ENCODE data around the gene TTN.

Gene TTN

GRCh38 chr2:178517496-178517895 is 289.7 kb downstream of the TTN start:
- H3K4me1 ChIP-seq (ENCODE audit: insufficient read depth, low read length), result no peaks in the 10 kb centered on the region
- H3K27ac ChIP-seq (ENCODE audit: low read depth, low read length), result no peak overlapping the region
- H3K4me3 ChIP-seq (ENCODE audit: low read length), result no peak overlapping the region
- no peaks in the 10 kb centered on the region for H3K27me3 ChIP-seq (ENCODE audit: insufficient read depth, low read length)
- 88% methylated on average over 1 of the region's 1 CpG for WGBS
- H3K36me3 ChIP-seq (ENCODE audit: insufficient read depth, low read length), result peaks cover 4% of the 10 kb centered on the region; the same call in 1 of the 2 replicates
- H3K9me3 ChIP-seq (ENCODE audit: insufficient read depth, low read depth, low read length), result no peaks in the 10 kb centered on the region
- no peak overlapping the region for H3K9ac ChIP-seq (ENCODE audit: low read depth, low read length)

GRCh38 chr2:178514664-178515063 is 292.6 kb downstream of the TTN start:
- no peaks in the 10 kb centered on the region for H3K4me1 ChIP-seq (ENCODE audit: insufficient read depth, low read length)
- H3K27ac ChIP-seq (ENCODE audit: low read depth, low read length), result no peak overlapping the region
- H3K4me3 ChIP-seq (ENCODE audit: low read length), result no peak overlapping the region
- H3K9ac ChIP-seq (ENCODE audit: low read depth, low read length), result no peak overlapping the region
- H3K9me3 ChIP-seq (ENCODE audit: insufficient read depth, low read depth, low read length), result no peaks in the 10 kb centered on the region
- H3K36me3 ChIP-seq (ENCODE audit: insufficient read depth, low read length), result peaks cover 4% of the 10 kb centered on the region; the same call in 1 of the 2 replicates
- no peaks in the 10 kb centered on the region for H3K27me3 ChIP-seq (ENCODE audit: insufficient read depth, low read length)
- 100% methylated on average over 1 of the region's 2 CpGs for WGBS

GRCh38 chr2:178513876-178514275 is 293.3 kb downstream of the TTN start:
- Histone ChIP-seq H3K4me3 (ENCODE audit: low read length) (no peak overlapping the region), H3K27me3 (ENCODE audit: insufficient read depth, low read length) (no peaks in the 10 kb centered on the region), H3K9me3 (ENCODE audit: insufficient read depth, low read depth, low read length) (no peaks in the 10 kb centered on the region), H3K27ac (ENCODE audit: low read depth, low read length) (no peak overlapping the region), H3K9ac (ENCODE audit: low read depth, low read length) (no peak overlapping the region), H3K36me3 (ENCODE audit: insufficient read depth, low read length) (peaks cover 4% of the 10 kb centered on the region; the same call in 1 of the 2 replicates), H3K4me1 (ENCODE audit: insufficient read depth, low read length) (no peaks in the 10 kb centered on the region)
- 94% methylated on average over 4 of the region's 4 CpGs for WGBS

DNA sequence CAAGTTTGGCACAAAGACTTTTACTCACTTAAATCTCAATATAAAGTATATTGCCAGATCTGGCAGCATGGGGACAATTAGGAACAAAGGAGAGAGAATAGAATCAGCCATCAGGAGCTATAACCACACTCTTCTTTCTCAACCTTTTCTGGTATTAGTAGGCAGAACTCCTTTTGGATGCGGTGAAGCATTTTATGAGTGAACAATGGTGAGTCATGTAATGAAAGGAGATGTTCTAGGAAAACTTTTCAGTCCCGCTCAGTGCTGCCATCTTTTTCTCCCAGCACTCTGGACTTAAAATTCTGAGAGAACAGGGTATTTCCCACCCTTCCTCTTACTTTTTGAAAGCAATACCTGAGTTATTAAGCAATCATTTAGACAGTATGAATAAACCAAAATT is 294.7 kb downstream of the TTN start:
- 100% methylated on average over 2 of the region's 2 CpGs for WGBS
- H3K36me3 ChIP-seq (ENCODE audit: insufficient read depth, low read length), result no peaks in the 10 kb centered on the region

GRCh38 chr2:178510384-178510783 is 296.8 kb downstream of the TTN start:
- WGBS, result 95% methylated on average over 6 of the region's 6 CpGs
- H3K36me3 ChIP-seq (ENCODE audit: insufficient read depth, low read length), result no peaks in the 10 kb centered on the region
- H3K4me1 ChIP-seq (ENCODE audit: insufficient read depth, low read length), result peaks cover 23% of the 10 kb centered on the region
- no peaks in the 10 kb centered on the region for H3K9me3 ChIP-seq (ENCODE audit: insufficient read depth, low read depth, low read length)
- no peak overlapping the region for H3K27ac ChIP-seq (ENCODE audit: low read depth, low read length)
- H3K4me3 ChIP-seq (ENCODE audit: low read length), result no peak overlapping the region
- no peak overlapping the region for H3K9ac ChIP-seq (ENCODE audit: low read depth, low read length)
- H3K27me3 ChIP-seq (ENCODE audit: insufficient read depth, low read length), result no peaks in the 10 kb centered on the region

More for the DNA sequence above, 294.7 kb downstream of the TTN start:
- H3K27me3 ChIP-seq (ENCODE audit: insufficient read depth, low read length), result no peaks in the 10 kb centered on the region
- no peak overlapping the region for H3K27ac ChIP-seq (ENCODE audit: low read depth, low read length)
- no peak overlapping the region for H3K4me3 ChIP-seq (ENCODE audit: low read length)
- H3K4me1 ChIP-seq (ENCODE audit: insufficient read depth, low read length), result peaks cover 11% of the 10 kb centered on the region; the same call in 1 of the 2 replicates
- H3K9me3 ChIP-seq (ENCODE audit: insufficient read depth, low read depth, low read length), result no peaks in the 10 kb centered on the region
- H3K9ac ChIP-seq (ENCODE audit: low read depth, low read length), result no peak overlapping the region

DNA sequence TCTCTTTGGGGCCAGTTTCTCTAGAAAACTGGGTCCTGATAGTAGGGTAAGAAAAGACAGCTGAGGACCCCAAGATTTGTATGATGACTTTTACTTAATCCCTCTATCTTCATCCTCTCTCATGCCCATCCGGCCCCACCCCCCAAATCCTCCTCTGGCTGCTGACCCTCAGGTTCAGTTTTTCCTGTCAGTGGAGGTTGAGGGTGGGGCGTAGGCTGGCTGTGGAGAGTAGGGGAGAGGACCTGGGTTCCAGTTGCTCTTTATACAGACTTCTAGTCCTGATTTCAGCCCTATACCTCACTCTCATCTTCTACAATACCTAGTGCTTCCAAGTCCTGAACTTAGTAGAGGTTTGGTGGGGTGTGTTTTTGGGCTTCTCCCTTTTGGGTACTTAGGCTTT is 298.6 kb downstream of the TTN start:
- WGBS, result 100% methylated on average over 1 of the region's 2 CpGs

DNA sequence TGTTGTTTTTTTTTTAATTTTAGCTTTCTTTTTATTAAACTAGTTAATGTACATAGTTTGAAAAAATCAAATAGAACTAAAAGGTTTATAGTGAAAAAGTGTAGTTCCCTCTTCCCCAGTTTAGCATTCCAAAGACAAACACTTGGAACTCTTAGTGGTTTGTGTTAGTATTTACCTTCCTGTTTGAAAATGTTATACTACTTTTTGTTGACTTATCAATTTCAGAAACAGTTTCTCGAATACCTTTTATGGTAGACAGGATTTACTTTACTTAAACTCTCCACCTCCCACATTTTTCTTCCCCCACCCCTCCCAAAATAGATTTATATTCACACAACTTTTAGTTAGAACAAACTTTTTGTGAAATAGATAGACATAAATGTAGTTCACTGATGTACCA is 300.3 kb downstream of the TTN start:
- Histone ChIP-seq H3K27me3 (ENCODE audit: insufficient read depth, low read length) (no peaks in the 10 kb centered on the region), H3K27ac (ENCODE audit: low read depth, low read length) (no peak overlapping the region), H3K9ac (ENCODE audit: low read depth, low read length) (no peak overlapping the region), H3K9me3 (ENCODE audit: insufficient read depth, low read depth, low read length) (no peaks in the 10 kb centered on the region), H3K4me1 (ENCODE audit: insufficient read depth, low read length) (peaks cover 23% of the 10 kb centered on the region), H3K4me3 (ENCODE audit: low read length) (no peak overlapping the region), H3K36me3 (ENCODE audit: insufficient read depth, low read length) (peaks cover 29% of the 10 kb centered on the region)
- 100% methylated on average over 1 of the region's 1 CpG for WGBS

More for the DNA sequence above, 298.6 kb downstream of the TTN start:
- H3K27me3 ChIP-seq (ENCODE audit: insufficient read depth, low read length), result no peaks in the 10 kb centered on the region
- H3K27ac ChIP-seq (ENCODE audit: low read depth, low read length), result no peak overlapping the region
- H3K4me3 ChIP-seq (ENCODE audit: low read length), result no peak overlapping the region
- no peaks in the 10 kb centered on the region for H3K9me3 ChIP-seq (ENCODE audit: insufficient read depth, low read depth, low read length)
- H3K36me3 ChIP-seq (ENCODE audit: insufficient read depth, low read length), result peaks cover 13% of the 10 kb centered on the region
- H3K4me1 ChIP-seq (ENCODE audit: insufficient read depth, low read length), result peaks cover 23% of the 10 kb centered on the region
- H3K9ac ChIP-seq (ENCODE audit: low read depth, low read length), result no peak overlapping the region

GRCh38 chr2:178506524-178506923 is 300.7 kb downstream of the TTN start:
- peaks cover 33% of the 10 kb centered on the region for H3K36me3 ChIP-seq (ENCODE audit: insufficient read depth, low read length)

GRCh38 chr2:178506101-178506500 is 301.1 kb downstream of the TTN start:
- Histone ChIP-seq H3K9ac (ENCODE audit: low read depth, low read length) (no peak overlapping the region), H3K36me3 (ENCODE audit: insufficient read depth, low read length) (peaks cover 38% of the 10 kb centered on the region), H3K4me1 (ENCODE audit: insufficient read depth, low read length) (peaks cover 23% of the 10 kb centered on the region), H3K27me3 (ENCODE audit: insufficient read depth, low read length) (no peaks in the 10 kb centered on the region), H3K9me3 (ENCODE audit: insufficient read depth, low read depth, low read length) (no peaks in the 10 kb centered on the region), H3K27ac (ENCODE audit: low read depth, low read length) (peak overlapping the region; percentile 19; the same call in 1 of the 2 replicates), H3K4me3 (ENCODE audit: low read length) (no peak overlapping the region)
- 79% methylated on average over 1 of the region's 1 CpG for WGBS

More at GRCh38 chr2:178506524-178506923, 300.7 kb downstream of the TTN start:
- Histone ChIP-seq H3K4me3 (ENCODE audit: low read length) (no peak overlapping the region), H3K27me3 (ENCODE audit: insufficient read depth, low read length) (no peaks in the 10 kb centered on the region), H3K9me3 (ENCODE audit: insufficient read depth, low read depth, low read length) (no peaks in the 10 kb centered on the region), H3K4me1 (ENCODE audit: insufficient read depth, low read length) (peaks cover 23% of the 10 kb centered on the region), H3K27ac (ENCODE audit: low read depth, low read length) (peak overlapping the region; percentile 19; the same call in 1 of the 2 replicates), H3K9ac (ENCODE audit: low read depth, low read length) (no peak overlapping the region)
- 44% methylated on average over 2 of the region's 2 CpGs for WGBS

DNA sequence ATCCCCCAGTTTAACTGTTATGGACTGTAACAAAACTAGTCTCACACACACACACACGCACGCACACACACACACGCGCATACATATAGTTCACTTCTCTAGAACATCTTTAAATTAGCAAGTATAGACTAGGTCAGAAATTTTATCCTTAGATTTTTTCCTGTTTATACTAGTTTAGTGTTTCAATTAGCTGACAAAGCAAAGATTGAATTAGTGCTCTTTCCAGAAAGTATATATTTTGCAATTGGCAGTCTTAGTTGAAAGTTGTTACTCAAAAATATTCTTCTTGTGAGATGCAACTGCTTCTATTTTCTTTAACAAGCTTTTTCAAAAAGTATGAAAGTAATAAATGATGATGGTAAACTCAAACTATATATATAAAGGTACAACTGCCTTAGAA is 304.5 kb downstream of the TTN start:
- no peaks in the 10 kb centered on the region for H3K27me3 ChIP-seq (ENCODE audit: insufficient read depth, low read length)

GRCh38 chr2:178499640-178500039 is 307.6 kb downstream of the TTN start:
- Histone ChIP-seq H3K27me3 (ENCODE audit: insufficient read depth, low read length) (no peaks in the 10 kb centered on the region), H3K4me3 (ENCODE audit: low read length) (no peak overlapping the region), H3K27ac (ENCODE audit: low read depth, low read length) (no peak overlapping the region), H3K9ac (ENCODE audit: low read depth, low read length) (no peak overlapping the region), H3K4me1 (ENCODE audit: insufficient read depth, low read length) (no peaks in the 10 kb centered on the region), H3K36me3 (ENCODE audit: insufficient read depth, low read length) (peaks cover 91% of the 10 kb centered on the region), H3K9me3 (ENCODE audit: insufficient read depth, low read depth, low read length) (no peaks in the 10 kb centered on the region)
- 93% methylated on average over 3 of the region's 3 CpGs for WGBS

More for the DNA sequence above, 304.5 kb downstream of the TTN start:
- H3K4me1 ChIP-seq (ENCODE audit: insufficient read depth, low read length), result peaks cover 14% of the 10 kb centered on the region
- WGBS, result 71% methylated on average over 4 of the region's 4 CpGs
- peaks cover 70% of the 10 kb centered on the region for H3K36me3 ChIP-seq (ENCODE audit: insufficient read depth, low read length)
- H3K4me3 ChIP-seq (ENCODE audit: low read length), result no peak overlapping the region
- no peak overlapping the region for H3K27ac ChIP-seq (ENCODE audit: low read depth, low read length)
- H3K9ac ChIP-seq (ENCODE audit: low read depth, low read length), result no peak overlapping the region
- H3K9me3 ChIP-seq (ENCODE audit: insufficient read depth, low read depth, low read length), result no peaks in the 10 kb centered on the region

DNA sequence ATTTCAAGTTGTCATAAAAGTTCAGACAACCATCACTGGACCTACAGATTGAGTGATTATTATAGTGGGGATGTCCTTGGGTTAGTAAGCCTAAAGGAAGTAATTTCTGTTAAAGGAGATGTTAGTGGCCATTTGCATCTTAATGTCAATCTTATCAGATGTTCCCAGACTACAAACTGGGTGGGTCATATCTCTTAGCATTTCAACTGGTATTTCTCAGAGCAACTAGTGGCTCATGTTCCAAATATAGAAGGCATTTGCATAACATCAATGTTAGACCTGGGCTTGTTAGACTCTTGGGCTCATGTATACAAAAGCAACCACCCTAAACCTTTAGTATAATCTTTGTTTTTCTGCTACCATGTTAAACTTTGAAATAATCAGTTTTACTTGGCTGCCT is 309.1 kb downstream of the TTN start:
- Histone ChIP-seq H3K27me3 (ENCODE audit: insufficient read depth, low read length) (no peaks in the 10 kb centered on the region), H3K4me1 (ENCODE audit: insufficient read depth, low read length) (no peaks in the 10 kb centered on the region), H3K9me3 (ENCODE audit: insufficient read depth, low read depth, low read length) (no peaks in the 10 kb centered on the region), H3K9ac (ENCODE audit: low read depth, low read length) (no peak overlapping the region), H3K36me3 (ENCODE audit: insufficient read depth, low read length) (peaks cover 90% of the 10 kb centered on the region), H3K27ac (ENCODE audit: low read depth, low read length) (no peak overlapping the region), H3K4me3 (ENCODE audit: low read length) (no peak overlapping the region)

Measured in HUES64 (cell line).